RWPE2 (cell line): ENCODE data around the gene ANKRD31.
"Not testable (repeated sequence)": the region's sequence is repeated elsewhere in the genome, so short reads cannot be mapped to it uniquely, and the experiment has no call there.

ENCODE experiments used
- ATAC-seq: fragments of 200-7000 bp; cut with Tn5 transposase; 3 replicates; pipeline ENCODE4 v1.9.1; 2021; ENCODE audit warnings: low read depth
- DNase-seq: peaks from one replicate; pipeline ENCODE4 v3.0.0-alpha.2; 2020; ENCODE audit warnings: low spot score
- H3K27ac ChIP-seq: fragments of 450-650 bp; 2 replicates; pipeline ENCODE4 v1.5.1; 2017; ENCODE audit warnings: mild to moderate bottlenecking; ENCODE audit not compliant: poor library complexity, severe bottlenecking
- H3K27me3 ChIP-seq: fragments of 250-450 bp; sonication (Bioruptor Pico); 2 replicates; pipeline ENCODE4 v1.5.1; 2021; ENCODE audit warnings: mild to moderate bottlenecking, moderate library complexity; ENCODE audit not compliant: insufficient read depth, poor library complexity, severe bottlenecking
- H3K36me3 ChIP-seq: fragments of 250-450 bp; sonication (Bioruptor Pico); 2 replicates; pipeline ENCODE4 v1.5.1; 2020; ENCODE audit warnings: low read depth, mild to moderate bottlenecking, moderate library complexity
- H3K4me1 ChIP-seq: fragments of 250-450 bp; sonication (Bioruptor Pico); 2 replicates; pipeline ENCODE4 v1.5.1; 2021; ENCODE audit warnings: mild to moderate bottlenecking, moderate library complexity; ENCODE audit not compliant: insufficient read depth, poor library complexity, severe bottlenecking
- H3K4me3 ChIP-seq: fragments of 250-450 bp; sonication (Bioruptor Pico); 2 replicates; pipeline ENCODE4 v1.5.1; 2021; ENCODE audit warnings: mild to moderate bottlenecking, moderate library complexity; ENCODE audit not compliant: severe bottlenecking
- H3K9me3 ChIP-seq: fragments of 250-450 bp; sonication (Bioruptor Pico); 2 replicates; pipeline ENCODE4 v1.5.1; 2021; ENCODE audit warnings: mild to moderate bottlenecking, moderate library complexity; ENCODE audit not compliant: severe bottlenecking
- CTCF ChIP-seq: fragments of 450-650 bp; IDR thresholded peaks from one replicate; pipeline ENCODE4 v1.5.1; 2017; ENCODE audit warnings: mild to moderate bottlenecking, moderate library complexity; ENCODE audit not compliant: poor library complexity, severe bottlenecking

Gene ANKRD31

GRCh38 chr5:75089662-75090061, 147.0 kb downstream of the ANKRD31 start:
- Histone ChIP-seq H3K27ac (no peak overlapping the region), H3K36me3 (no peaks in the 10 kb centered on the region), H3K9me3 (no peaks in the 10 kb centered on the region), H3K27me3 (no peaks in the 10 kb centered on the region), H3K4me1 (peaks cover 10% of the 10 kb centered on the region), H3K4me3 (no peak overlapping the region)
- DNase-seq (no peak), ATAC-seq (no peak)
- TF ChIP-seq CTCF, result no peak

- no peak for DNase-seq
- TF ChIP-seq CTCF, result no peak
Measured at GRCh38 chr5:75089137-75089536, 147.5 kb downstream of the ANKRD31 start.

GRCh38 chr5:75088648-75089047, 148.0 kb downstream of the ANKRD31 start:
- no peaks in the 10 kb centered on the region for H3K27me3 ChIP-seq
- H3K36me3 ChIP-seq, result no peaks in the 10 kb centered on the region
- no peak overlapping the region for H3K4me3 ChIP-seq
- H3K27ac ChIP-seq, result no peak overlapping the region
- no peaks in the 10 kb centered on the region for H3K9me3 ChIP-seq
- DNase-seq (no peak), ATAC-seq (no peak)
- H3K4me1 ChIP-seq, result peaks cover 10% of the 10 kb centered on the region
- TF ChIP-seq CTCF, result no peak

More at GRCh38 chr5:75089137-75089536, 147.5 kb downstream of the ANKRD31 start:
- Histone ChIP-seq H3K4me1 (peaks cover 10% of the 10 kb centered on the region), H3K27ac (no peak overlapping the region), H3K9me3 (no peaks in the 10 kb centered on the region), H3K4me3 (no peak overlapping the region), H3K27me3 (no peaks in the 10 kb centered on the region), H3K36me3 (no peaks in the 10 kb centered on the region)
- peak; percentile 84 for ATAC-seq

GRCh38 chr5:75081510-75081909, 155.2 kb downstream of the ANKRD31 start:
- no peaks in the 10 kb centered on the region for H3K36me3 ChIP-seq
- H3K4me3 ChIP-seq, result no peak overlapping the region
- no peaks in the 10 kb centered on the region for H3K4me1 ChIP-seq
- H3K27me3 ChIP-seq, result no peaks in the 10 kb centered on the region
- DNase-seq (no peak), ATAC-seq (no peak)
- H3K27ac ChIP-seq, result no peak overlapping the region
- H3K9me3 ChIP-seq, result no peaks in the 10 kb centered on the region
- no peak for TF ChIP-seq CTCF

GRCh38 chr5:75079346-75079745, 157.3 kb downstream of the ANKRD31 start:
- not testable (repeated sequence) for H3K36me3 ChIP-seq, ATAC-seq

More at GRCh38 chr5:75079346-75079745, 157.3 kb downstream of the ANKRD31 start:
- H3K9me3 ChIP-seq, DNase-seq, H3K27me3 ChIP-seq, H3K27ac ChIP-seq, H3K4me3 ChIP-seq, H3K4me1 ChIP-seq: not testable (repeated sequence)
